Measurements from ENCODE around the gene CATSPER4. TPM values are rescaled to one million over a fixed set of nuclear protein-coding genes. Genes with fewer than 3 reads are reported as not detected.

CATSPER4 gene
- total and polyA plus RNA-seq, 2 of the 8 experiments (the other 6 are each of a cell fraction or from before 2014, with no cell fraction given): 0.65 to 0.83 TPM

DNA sequence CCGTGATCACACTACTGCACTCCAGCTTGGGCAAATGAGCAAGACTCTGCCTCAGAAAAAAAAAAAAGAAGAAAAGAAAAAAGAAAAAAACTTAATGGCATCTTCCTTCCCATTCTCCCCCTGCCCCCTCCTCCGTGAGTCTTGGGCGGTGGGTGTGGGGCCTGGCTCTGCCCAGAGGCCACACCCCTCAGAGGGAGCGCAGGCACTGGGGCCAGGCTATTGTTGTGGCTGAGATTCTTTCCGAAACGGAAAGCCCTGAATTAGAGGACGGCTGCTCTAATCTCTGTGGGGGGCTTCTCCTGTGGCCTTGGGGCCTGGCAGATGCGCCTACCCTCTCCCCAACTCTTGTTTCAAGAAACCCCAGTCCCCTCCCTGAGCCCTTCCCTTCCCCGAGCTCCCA lies 35.7 kb upstream of the CATSPER4 start:
- peak overlapping the region; percentile 74 to 80 for H3K4me2 ChIP-seq (ENCODE audit: insufficient read depth in 1 of 2, low read depth in 2 of 2, low read length in 2 of 2)
- peak in 1 of 2 experiments; percentile 72 for DNase-seq (ENCODE audit: low read depth in 1 of 2, low spot score in 2 of 2)
- no peak for FAIRE-seq
- H2BK120ac ChIP-seq (replicated peaks; ENCODE audit: low read depth, low read length): no peak overlapping the region
- peaks cover 10 to 11% of the 10 kb centered on the region in 2 experiments for H4K20me1 ChIP-seq (replicated peaks in 1 of 2; ENCODE audit: control insufficient read depth in 1 of 2, insufficient read depth in 2 of 2, low read length in 2 of 2)
- H3K9ac ChIP-seq (replicated peaks in 1 of 4; ENCODE audit: extremely low read depth in 1 of 4, low read depth in 3 of 4, low read length in 3 of 4): no peak overlapping the region
- H4K91ac ChIP-seq (replicated peaks; ENCODE audit: insufficient read length, low read length): no peak overlapping the region
- H3K36me3 ChIP-seq (ENCODE audit: control insufficient read depth in 2 of 4, insufficient read depth in 4 of 4, low read length in 3 of 4): no peaks in the 10 kb centered on the region
- no peak overlapping the region for H3K18ac ChIP-seq (ENCODE audit: extremely low read depth, low read length)
- POLR2A ChIA-PET (ENCODE audit: partially characterized antibody): interaction anchor here (0.9 to 2.5 kb wide), 5 partner anchors 9 to 255 kb away, joined by 3 to 6 read pairs (median 3); partner anchors contain the start of genes LIN28A, PDIK1L and ZNF593
- H3K23me2 ChIP-seq (ENCODE audit: low read depth, low read length): peaks cover 10% of the 10 kb centered on the region
- H4K8ac ChIP-seq (ENCODE audit: extremely low read depth, insufficient read depth, low read length): no peak overlapping the region
- no peak overlapping the region for H2BK12ac ChIP-seq (ENCODE audit: low read depth, low read length)
- CTCF ChIA-PET (ENCODE audit: partially characterized antibody): interaction anchor here (0.5 to 6.0 kb wide), 8 partner anchors 11 to 655 kb away, joined by 3 to 47 read pairs (median 6); partner anchors contain the start of genes C1orf232, CEP85 and ZNF593
- no peaks in the 10 kb centered on the region for H3K9me3 ChIP-seq (ENCODE audit: insufficient read depth in 2 of 2, low read depth in 1 of 2, low read length in 1 of 2)
- H3K4me1 ChIP-seq (replicated peaks in 1 of 4; ENCODE audit: control insufficient read depth in 3 of 4, insufficient read depth in 4 of 4, low read length in 3 of 4): peaks cover 14 to 40% (median 28%) of the 10 kb centered on the region in 4 experiments
- H2BK15ac ChIP-seq (ENCODE audit: low read length): no peak overlapping the region
- peaks cover 25 to 79% (median 62%) of the 10 kb centered on the region in 4 experiments for H3K27me3 ChIP-seq (replicated peaks in 1 of 4; ENCODE audit: control insufficient read depth in 3 of 4, extremely low read depth in 1 of 4, insufficient read depth in 3 of 4, low read length in 3 of 4)
- no peaks in the 10 kb centered on the region for H3K79me2 ChIP-seq (ENCODE audit: control insufficient read depth in 1 of 2, insufficient read depth in 2 of 2, low read length in 2 of 2)
- H3K4me3 ChIP-seq (ENCODE audit: extremely low read depth in 1 of 4, insufficient read depth in 2 of 4, low read depth in 3 of 4, low read length in 4 of 4): peak overlapping the region; percentile 6 to 52 (median 13); a peak in 5 of 8 replicates
- H3K4ac ChIP-seq (replicated peaks; ENCODE audit: insufficient read length, low read depth, low read length): no peak overlapping the region
- H3K27ac ChIP-seq (ENCODE audit: low read depth, low read length): no peak overlapping the region
- H2BK5ac ChIP-seq (ENCODE audit: low read depth, low read length): no peak overlapping the region
- H4K5ac ChIP-seq (ENCODE audit: insufficient read length, low read depth, low read length): no peak overlapping the region
- no peak overlapping the region for H2AK5ac ChIP-seq (ENCODE audit: low read depth, low read length)
- TF ChIP-seq TCF12 (IDR thresholded peaks at IDR 0.05; ENCODE audit: low read depth, low read length) (peak; percentile 94), POLR2AphosphoS5 (IDR thresholded peaks at IDR 0.05; ENCODE audit: low read depth, low read length) (peak; percentile 67; the same call in 1 of the 2 replicates), KDM5A (IDR thresholded peaks at IDR 0.05; ENCODE audit: low read length) (no peak), SAP30 (IDR thresholded peaks at IDR 0.05; ENCODE audit: insufficient read depth, insufficient replicate concordance, low read length) (no peak), FOSL1 (IDR thresholded peaks at IDR 0.05; ENCODE audit: insufficient read depth, low read depth, low read length) (no peak)
- no peak overlapping the region for H3K23ac ChIP-seq (ENCODE audit: insufficient read length)
- no peak overlapping the region for H3K56ac ChIP-seq (replicated peaks; ENCODE audit: insufficient read length, low read depth, low read length)
- H2AFZ ChIP-seq (ENCODE audit: low read length): no peak overlapping the region
- H3K79me1 ChIP-seq (ENCODE audit: low read depth, low read length): no peaks in the 10 kb centered on the region
- 1% methylated on average over 8 of the region's 9 CpGs; no CpG with 5 or more reads in 1 of the 2 experiments for WGBS, 2 experiments (ENCODE audit: extremely low coverage in 1 of 2, insufficient coverage in 1 of 2, insufficient read length in 1 of 2, insufficient replicate concordance in 2 of 2, low coverage in 1 of 2, low lambda C conversion rate in 2 of 2, missing lambda C conversion rate in 1 of 2)
- no peak overlapping the region for H2BK20ac ChIP-seq (ENCODE audit: low read length)
- H3K14ac ChIP-seq (ENCODE audit: insufficient read length): no peak overlapping the region

All from H1 (cell line).